HCT116 (cell line): ENCODE results near the gene PRIMA1. TPM values are rescaled to one million over a fixed set of nuclear protein-coding genes. Genes with fewer than 3 reads are reported as not detected.

Experiments
- ATAC-seq: fragments of 200-7000 bp; cut with Tn5 transposase; 2 replicates; pipeline ENCODE4 v1.9.1; 2020; ENCODE audit warnings: mild to moderate bottlenecking, moderate library complexity
- BruUV-seq: library from RNA; stranded (reverse); fragments of 400-500 nt; replicated peaks from 2 replicates; lab custom pipeline; 2021; lab: Mats Ljungman, UMichigan
- CTCF ChIA-PET: fragments of 300-600 bp; sonication (Branson Sonifier 250); formaldehyde crosslinking; loops from one replicate; lab custom pipeline; 2021; ENCODE audit warnings: antibody characterized with exemption; lab: Charles Lee
- POLR2A ChIA-PET: fragments of 300-600, 350-600 bp; sonication (Branson Sonifier 250); formaldehyde crosslinking; loops from one replicate; lab custom pipeline; 2021; ENCODE audit warnings: antibody characterized with exemption; lab: Charles Lee
- RAD21 ChIA-PET, 2 experiments: fragments of 300-600 bp; sonication (Branson Sonifier 250); formaldehyde crosslinking; loops; one replicate each; lab custom pipeline; 2023; ENCODE audit warnings: low total read pairs in 2 of 2; ENCODE audit not compliant: uncharacterized antibody in 2 of 2, unreplicated experiment in 2 of 2, low non-redundant PET in 1 of 2; lab: Charles Lee
- DNase-seq: peaks from one replicate; pipeline ENCODE4 v3.0.0-alpha.2; 2010; ENCODE audit warnings: low read depth, low spot score
- H2AFZ ChIP-seq: fragments of 200-600 bp; shearing (Covaris generic), sonication (generic); 2 replicates; pipeline ENCODE4 v1.6.1; 2017; ENCODE audit warnings: low read depth, mixed run types, mixed read lengths, antibody characterized with exemption, low read length; ENCODE audit not compliant: poor library complexity, severe bottlenecking
- H3K27ac ChIP-seq: 2 replicates; pipeline ENCODE4 v1.5.1; 2012; ENCODE audit warnings: low read depth, low read length
- H3K27me3 ChIP-seq: fragments of 200-600 bp; sonication (generic); 2 replicates; pipeline ENCODE4 v1.6.1; 2016; ENCODE audit warnings: mixed run types, low read length, mixed read lengths; ENCODE audit not compliant: insufficient read depth
- H3K36me3 ChIP-seq, 2 experiments: fragments of 200-500 bp in 1 of 2; fragments of 200-600 bp in 1 of 2; sonication (Bioruptor generic) in 1 of 2; sonication (generic) in 1 of 2; 2 replicates each; pipeline versions ENCODE4 v1.5.1 to v1.6.1; 2014 to 2016; ENCODE audit warnings: low read length in 2 of 2, inconsistent platforms in 1 of 2, mixed read lengths in 1 of 2, mixed run types in 1 of 2; ENCODE audit not compliant: insufficient read depth in 2 of 2, control insufficient read depth in 1 of 2
- H3K4me1 ChIP-seq, 2 experiments: fragments of 200-600 bp in 1 of 2; sonication (generic) in 1 of 2; 2 replicates each; pipeline versions ENCODE4 v1.5.1 to v1.6.1; 2012 to 2017; ENCODE audit warnings: low read length in 2 of 2, inconsistent platforms in 1 of 2, mild to moderate bottlenecking in 1 of 2, mixed read lengths in 1 of 2, mixed run types in 1 of 2, moderate library complexity in 1 of 2; ENCODE audit not compliant: insufficient read depth in 2 of 2, control insufficient read depth in 1 of 2
- H3K4me2 ChIP-seq: fragments of 200-600 bp; sonication (generic); 2 replicates; pipeline ENCODE4 v1.6.1; 2017; ENCODE audit warnings: mixed run types, low read length, mixed read lengths
- H3K4me3 ChIP-seq, 2 experiments: fragments of 200-600 bp in 1 of 2; sonication (generic) in 1 of 2; replicated peaks in 1 of 2; 2 replicates each; pipeline ENCODE4 v1.5.1; 2011 to 2016; ENCODE audit warnings: low read length in 2 of 2, control low read depth in 1 of 2, low read depth in 1 of 2, mild to moderate bottlenecking in 1 of 2, mixed read lengths in 1 of 2, mixed run types in 1 of 2
- H3K79me2 ChIP-seq: fragments of 200-600 bp; sonication (generic); 2 replicates; pipeline ENCODE4 v1.6.1; 2017; ENCODE audit warnings: mild to moderate bottlenecking, mixed run types, low read length, moderate library complexity, mixed read lengths; ENCODE audit not compliant: insufficient read depth
- H3K9ac ChIP-seq: fragments of 200-600 bp; sonication (generic); 2 replicates; pipeline ENCODE4 v1.6.1; 2016; ENCODE audit warnings: low read length, mixed read lengths
- H3K9me2 ChIP-seq: fragments of 200-600 bp; sonication (generic), shearing (Covaris generic); 2 replicates; pipeline ENCODE4 v1.6.1; 2017; ENCODE audit warnings: mixed run types, mild to moderate bottlenecking, moderate library complexity; ENCODE audit not compliant: insufficient read depth
- H3K9me3 ChIP-seq, 2 experiments: fragments of 200-500 bp in 1 of 2; fragments of 200-600 bp in 1 of 2; sonication (Bioruptor generic) in 1 of 2; sonication (generic) in 1 of 2; 2 replicates each; pipeline ENCODE4 v1.6.1; 2014 to 2017; ENCODE audit warnings: low read length in 2 of 2, mixed read lengths in 2 of 2, inconsistent platforms in 1 of 2, low read depth in 1 of 2, mild to moderate bottlenecking in 1 of 2, mixed run types in 1 of 2, moderate library complexity in 1 of 2; ENCODE audit not compliant: control insufficient read depth in 1 of 2, insufficient read depth in 1 of 2
- H4K20me1 ChIP-seq: fragments of 200-600 bp; sonication (generic), shearing (Covaris generic); 2 replicates; pipeline ENCODE4 v1.6.1; 2017; ENCODE audit warnings: mixed run types, mild to moderate bottlenecking, moderate library complexity; ENCODE audit not compliant: insufficient read depth
- ATF3 ChIP-seq: IDR thresholded peaks from 2 replicates; pipeline ENCODE4 v1.6.1; 2012
- CEBPB ChIP-seq: IDR thresholded peaks from 2 replicates; pipeline ENCODE4 v1.6.1; 2012; ENCODE audit warnings: low read depth
- CTCF ChIP-seq, 3 experiments: fragments of 200-600 bp in 1 of 3; sonication (generic) in 1 of 3; IDR thresholded peaks in 2 of 3; conservative IDR thresholded peaks in 1 of 3; 2 replicates each; pipeline ENCODE4 v1.5.1; 2012 to 2017; ENCODE audit warnings: low read depth in 2 of 3, low read length in 2 of 3, antibody characterized with exemption in 1 of 3, borderline replicate concordance in 1 of 3, control low read depth in 1 of 3, mild to moderate bottlenecking in 1 of 3, mixed read lengths in 1 of 3, mixed run types in 1 of 3, moderate library complexity in 1 of 3; ENCODE audit not compliant: insufficient read depth in 1 of 3
- EGR1 ChIP-seq: IDR thresholded peaks from 2 replicates; pipeline ENCODE4 v1.6.1; 2012; ENCODE audit warnings: low read depth
- EZH2phosphoT487 ChIP-seq: fragments of 200-600 bp; IDR thresholded peaks from 2 replicates; pipeline ENCODE4 v1.6.1; 2018; ENCODE audit warnings: antibody characterized with exemption, borderline replicate concordance
- FOSL1 ChIP-seq: IDR thresholded peaks from 2 replicates; pipeline ENCODE4 v1.6.1; 2012; ENCODE audit warnings: low read depth
- MAX ChIP-seq: IDR thresholded peaks from 2 replicates; pipeline ENCODE4 v1.6.1; 2012
- RAD21 ChIP-seq: IDR thresholded peaks from 2 replicates; pipeline ENCODE4 v1.6.1; 2012; ENCODE audit warnings: low read depth, mild to moderate bottlenecking
- SIN3A ChIP-seq: IDR thresholded peaks from 2 replicates; pipeline ENCODE4 v1.6.1; 2012; ENCODE audit warnings: low read depth
- SRF ChIP-seq: IDR thresholded peaks from 2 replicates; pipeline ENCODE4 v1.6.1; 2012; ENCODE audit warnings: low read depth
- TCF7L2 ChIP-seq: IDR thresholded peaks from 2 replicates; pipeline ENCODE4 v1.7.0; 2011; ENCODE audit warnings: borderline replicate concordance, inconsistent platforms; ENCODE audit not compliant: insufficient read depth, insufficient read length; ENCODE audit errors: extremely low read depth
- YY1 ChIP-seq: IDR thresholded peaks from 2 replicates; pipeline ENCODE4 v1.6.1; 2011; ENCODE audit warnings: low read length, low read depth, moderate library complexity, mild to moderate bottlenecking; ENCODE audit not compliant: insufficient replicate concordance; ENCODE audit errors: extremely low read depth
- ZFX ChIP-seq: fragments of 450-650 bp; IDR thresholded peaks from 2 replicates; pipeline ENCODE4 v1.6.1; 2017
- ZNF274 ChIP-seq: fragments of 200-500 bp; sonication (Bioruptor generic); IDR thresholded peaks from 2 replicates; pipeline ENCODE4 v1.6.1; 2014; ENCODE audit warnings: mild to moderate bottlenecking, low read depth, low read length, inconsistent platforms
- intact Hi-C: fragments of 100-400 bp; cut with micrococcal nuclease; formaldehyde crosslinking; loops from 2 replicates; pipeline ENCODE4 v1.10.0; 2022
- total RNA-seq: library from RNA; stranded (reverse); gene quantifications from one replicate; pipeline ENCODE4 v1.2.1, GENCODE V29; 2021; ENCODE audit not compliant: unreplicated experiment

Gene PRIMA1
- total RNA-seq, 1 experiment from 2014 or later: 1.5 TPM

- BruUV-seq: no TSS peak
- Histone ChIP-seq H2AFZ (no peak overlapping the region), H3K4me1 (no peaks in the 10 kb centered on the region), H3K36me3 (no peaks in the 10 kb centered on the region), H3K9me2 (no peaks in the 10 kb centered on the region), H3K79me2 (no peaks in the 10 kb centered on the region), H3K9me3 (no peaks in the 10 kb centered on the region), H4K20me1 (no peaks in the 10 kb centered on the region), H3K4me3 (no peak overlapping the region), H3K4me2 (no peak overlapping the region), H3K27me3 (no peaks in the 10 kb centered on the region), H3K9ac (no peak overlapping the region), H3K27ac (no peak overlapping the region)
- ATAC-seq: no peak
- ChIA-PET RAD21 (no interaction called here), CTCF (no interaction called here), POLR2A (no interaction called here)
- DNase-seq: no peak
- intact Hi-C loops: no loop called here
- TF ChIP-seq CTCF (IDR thresholded peaks at IDR 0.05 in 2 of 3, conservative IDR thresholded peaks at IDR 0.05 in 1 of 3; ENCODE audit: borderline replicate concordance in 1 of 3, insufficient read depth in 1 of 3, low read depth in 2 of 3, low read length in 2 of 3) (no peak), ATF3 (no peak), EZH2phosphoT487 (no peak), CEBPB (no peak)
Observed at GRCh38 chr14:93743270-93744060, 44.8 kb downstream of the PRIMA1 start.

- no peak overlapping the region for H3K9ac ChIP-seq
- no peak for DNase-seq
- no TSS peak for BruUV-seq
- RAD21 ChIA-PET: no interaction called here
- intact Hi-C loops: no loop called here
- no peak for TF ChIP-seq SIN3A
- no peak for TF ChIP-seq FOSL1
- no peak for TF ChIP-seq TCF7L2
- no peak for TF ChIP-seq YY1
- TF ChIP-seq MAX: no peak
- no peak for TF ChIP-seq ZNF274
- TF ChIP-seq EGR1: no peak
- TF ChIP-seq ATF3: no peak
- no peak for TF ChIP-seq EZH2phosphoT487
- no peak for TF ChIP-seq CTCF (IDR thresholded peaks at IDR 0.05 in 2 of 3, conservative IDR thresholded peaks at IDR 0.05 in 1 of 3; ENCODE audit: borderline replicate concordance in 1 of 3, insufficient read depth in 1 of 3, low read depth in 2 of 3, low read length in 2 of 3)
- TF ChIP-seq ZFX: no peak
- no peak for TF ChIP-seq RAD21
- TF ChIP-seq SRF: no peak
- no peak for ATAC-seq
- no peaks in the 10 kb centered on the region for H3K9me2 ChIP-seq
- H3K27ac ChIP-seq: no peak overlapping the region
- POLR2A ChIA-PET: no interaction called here
- H3K4me2 ChIP-seq: no peak overlapping the region
- no peaks in the 10 kb centered on the region for H3K9me3 ChIP-seq
- H3K4me1 ChIP-seq: no peaks in the 10 kb centered on the region
- no peaks in the 10 kb centered on the region for H3K27me3 ChIP-seq
- H3K79me2 ChIP-seq: no peaks in the 10 kb centered on the region
- no peaks in the 10 kb centered on the region for H4K20me1 ChIP-seq
- CTCF ChIA-PET: no interaction called here
- no peak overlapping the region for H2AFZ ChIP-seq
- H3K36me3 ChIP-seq: no peaks in the 10 kb centered on the region
- no peak overlapping the region for H3K4me3 ChIP-seq
Observed at GRCh38 chr14:93742761-93743160, 45.5 kb downstream of the PRIMA1 start.
